Pulmonary artery endothelial cell (primary cell): ENCODE data around the gene PLEKHD1. TPM values are rescaled to one million over a fixed set of nuclear protein-coding genes. Genes with fewer than 3 reads are reported as not detected.
"Not testable (repeated sequence)": the region's sequence is repeated elsewhere in the genome, so short reads cannot be mapped to it uniquely, and the experiment has no call there.

Experiments used
- DNase-seq: peaks from one replicate; pipeline ENCODE4 v3.0.0-alpha.2; 2011; ENCODE audit warnings: low read depth, low spot score
- total RNA-seq: library from RNA; depleted of rRNA; stranded (reverse); fragments of >200 nt; gene quantifications from 2 replicates; pipeline ENCODE4 v1.2.3, GENCODE V29; 2014

Gene PLEKHD1
- total RNA-seq, 1 donor from 2014 or later = under 0.01 TPM

GRCh38 chr14:69481815-69482568 lies 2.5 kb upstream of the PLEKHD1 start:
- DNase-seq = no peak

GRCh38 chr14:69483765-69484443 lies 624 bp upstream of the PLEKHD1 start:
- no peak for DNase-seq

GRCh38 chr14:69485315-69485660 lies 760 bp downstream of the PLEKHD1 start:
- DNase-seq = no peak

GRCh38 chr14:69485701-69486100 lies 1.2 kb downstream of the PLEKHD1 start:
- DNase-seq = no peak

GRCh38 chr14:69487226-69487625 lies 2.7 kb downstream of the PLEKHD1 start:
- no peak for DNase-seq

- no peak for DNase-seq
Measured at GRCh38 chr14:69487771-69488170, 3.2 kb downstream of the PLEKHD1 start.

- DNase-seq = no peak
Measured at GRCh38 chr14:69489495-69489894, 5.0 kb downstream of the PLEKHD1 start.

- no peak for DNase-seq
Measured at GRCh38 chr14:69490219-69490918, 5.8 kb downstream of the PLEKHD1 start.

GRCh38 chr14:69491193-69491592 lies 6.7 kb downstream of the PLEKHD1 start:
- DNase-seq = no peak

GRCh38 chr14:69493038-69493437 lies 8.5 kb downstream of the PLEKHD1 start:
- no peak for DNase-seq

- DNase-seq = no peak
Measured at GRCh38 chr14:69493791-69494190, 9.3 kb downstream of the PLEKHD1 start.

- no peak for DNase-seq
Measured at GRCh38 chr14:69495341-69495921, 10.9 kb downstream of the PLEKHD1 start.

- not testable (repeated sequence) for DNase-seq
Measured at GRCh38 chr14:69497866-69498265, 13.3 kb downstream of the PLEKHD1 start.

- DNase-seq = not testable (repeated sequence)
Measured at GRCh38 chr14:69498286-69498685, 13.8 kb downstream of the PLEKHD1 start.

- DNase-seq = no peak
Measured at GRCh38 chr14:69499436-69499835, 14.9 kb downstream of the PLEKHD1 start.

GRCh38 chr14:69500096-69500495 lies 15.6 kb downstream of the PLEKHD1 start:
- no peak for DNase-seq

- DNase-seq = no peak
Measured at GRCh38 chr14:69500736-69501135, 16.2 kb downstream of the PLEKHD1 start.

- DNase-seq = no peak
Measured at GRCh38 chr14:69501423-69501838, 16.9 kb downstream of the PLEKHD1 start.

- no peak for DNase-seq
Measured at GRCh38 chr14:69504775-69505174, 20.2 kb downstream of the PLEKHD1 start.

GRCh38 chr14:69505338-69506240 lies 21.1 kb downstream of the PLEKHD1 start:
- no peak for DNase-seq

- DNase-seq = no peak
Measured at GRCh38 chr14:69506241-69506595, 21.7 kb downstream of the PLEKHD1 start.
